ENCODE data around the gene KLK15. TPM values are rescaled to one million over a fixed set of nuclear protein-coding genes. Genes with fewer than 3 reads are reported as not detected.

Gene KLK15
- total and polyA plus RNA-seq, 2 donors (not counting 3 experiments of a cell fraction or from before 2014, with no cell fraction given): not detected

DNA sequence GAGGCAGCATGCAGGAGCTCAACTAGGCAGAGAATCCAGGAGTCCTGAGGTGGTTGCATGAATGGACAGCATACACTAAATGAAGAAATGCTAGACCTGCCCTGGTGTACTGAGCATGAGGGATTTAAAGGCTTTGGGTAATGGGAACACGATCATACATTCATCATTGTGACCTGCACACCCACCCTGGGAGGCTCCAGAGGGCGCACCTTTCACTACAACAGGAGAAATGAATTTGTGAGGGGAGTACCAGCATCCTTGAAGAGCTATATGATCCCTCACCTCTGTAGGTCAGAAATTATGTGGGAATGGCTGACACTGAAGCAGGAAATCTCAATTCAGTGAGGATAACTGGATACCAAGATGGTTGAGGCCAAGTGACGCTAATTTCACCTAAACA, 48.8 kb upstream of the KLK15 start:
- dilution Hi-C loops (cut with MboI; ENCODE audit: extremely low pct_ligation_motif_present, low sequenced_read_pairs): no loop called here
- Histone ChIP-seq H3K79me2 (ENCODE audit: control insufficient read depth, insufficient read depth, low read length) (no peaks in the 10 kb centered on the region), H3K4me2 (ENCODE audit: insufficient read depth, low read length) (no peak overlapping the region), H2AFZ (ENCODE audit: low read depth, low read length) (no peak overlapping the region), H3K4me1 (ENCODE audit: control insufficient read depth, extremely low read depth, insufficient read depth, low read length) (no peaks in the 10 kb centered on the region), H3K27ac (ENCODE audit: insufficient read depth, low read depth, low read length) (no peak overlapping the region), H3K27me3 (ENCODE audit: control insufficient read depth in 2 of 2, insufficient read depth in 2 of 2, low read length in 2 of 2) (peaks cover 0 to 3% of the 10 kb centered on the region in 2 experiments), H3K9me1 (replicated peaks; ENCODE audit: control insufficient read depth, extremely low read depth, insufficient read depth, low read length) (no peaks in the 10 kb centered on the region), H3K4me3 (replicated peaks in 1 of 3; ENCODE audit: insufficient read depth in 1 of 3, low read depth in 1 of 3, low read length in 3 of 3) (no peak overlapping the region), H4K20me1 (replicated peaks; ENCODE audit: control insufficient read depth, extremely low read depth, insufficient read depth, low read length) (no peaks in the 10 kb centered on the region), H3K9ac (replicated peaks; ENCODE audit: extremely low read depth, insufficient read depth, low read length) (no peak overlapping the region), H3K9me3 (replicated peaks; ENCODE audit: control insufficient read depth, insufficient read depth, low read length) (no peaks in the 10 kb centered on the region), H3K36me3 (ENCODE audit: control insufficient read depth in 2 of 2, extremely low read depth in 1 of 2, insufficient read depth in 2 of 2, low read length in 2 of 2) (no peaks in the 10 kb centered on the region)
- DNase-seq (ENCODE audit: low read depth, low spot score) (no peak), FAIRE-seq (no peak)
- POLR2A ChIA-PET: no interaction called here
- no TSS peak for BruUV-seq (replicated peaks)
- intact Hi-C loops (cut with micrococcal nuclease): no loop called here
- CTCF ChIA-PET: no interaction called here
- TF ChIP-seq, protein P1, sequence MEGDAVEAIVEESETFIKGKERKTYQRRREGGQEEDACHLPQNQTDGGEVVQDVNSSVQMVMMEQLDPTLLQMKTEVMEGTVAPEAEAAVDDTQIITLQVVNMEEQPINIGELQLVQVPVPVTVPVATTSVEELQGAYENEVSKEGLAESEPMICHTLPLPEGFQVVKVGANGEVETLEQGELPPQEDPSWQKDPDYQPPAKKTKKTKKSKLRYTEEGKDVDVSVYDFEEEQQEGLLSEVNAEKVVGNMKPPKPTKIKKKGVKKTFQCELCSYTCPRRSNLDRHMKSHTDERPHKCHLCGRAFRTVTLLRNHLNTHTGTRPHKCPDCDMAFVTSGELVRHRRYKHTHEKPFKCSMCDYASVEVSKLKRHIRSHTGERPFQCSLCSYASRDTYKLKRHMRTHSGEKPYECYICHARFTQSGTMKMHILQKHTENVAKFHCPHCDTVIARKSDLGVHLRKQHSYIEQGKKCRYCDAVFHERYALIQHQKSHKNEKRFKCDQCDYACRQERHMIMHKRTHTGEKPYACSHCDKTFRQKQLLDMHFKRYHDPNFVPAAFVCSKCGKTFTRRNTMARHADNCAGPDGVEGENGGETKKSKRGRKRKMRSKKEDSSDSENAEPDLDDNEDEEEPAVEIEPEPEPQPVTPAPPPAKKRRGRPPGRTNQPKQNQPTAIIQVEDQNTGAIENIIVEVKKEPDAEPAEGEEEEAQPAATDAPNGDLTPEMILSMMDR (IDR thresholded peaks at IDR 0.05; ENCODE audit: extremely low read depth in 1 of 2, insufficient read depth in 1 of 2, low read depth in 1 of 2, low read length in 2 of 2): no peak
- no peak for TF ChIP-seq JUN (IDR thresholded peaks at IDR 0.05; ENCODE audit: borderline replicate concordance, insufficient read depth, insufficient read length, low read depth)
- TF ChIP-seq POLR2AphosphoS5 (IDR thresholded peaks at IDR 0.05; ENCODE audit: insufficient read depth, low read depth, low read length): no peak
- TF ChIP-seq, protein P2, sequence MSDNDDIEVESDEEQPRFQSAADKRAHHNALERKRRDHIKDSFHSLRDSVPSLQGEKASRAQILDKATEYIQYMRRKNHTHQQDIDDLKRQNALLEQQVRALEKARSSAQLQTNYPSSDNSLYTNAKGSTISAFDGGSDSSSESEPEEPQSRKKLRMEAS (IDR thresholded peaks at IDR 0.05; ENCODE audit: insufficient read depth, insufficient read length): no peak
- no peak for TF ChIP-seq POLR2A (IDR thresholded peaks at IDR 0.05; ENCODE audit: low read depth, low read length)
- no peak for TF ChIP-seq FOS (IDR thresholded peaks at IDR 0.05; ENCODE audit: borderline replicate concordance, insufficient read depth, low read length)
- no peak for TF ChIP-seq MYC (IDR thresholded peaks at IDR 0.05; ENCODE audit: low read depth, low read length)
- no peak for TF ChIP-seq GATA2 (IDR thresholded peaks at IDR 0.05; ENCODE audit: insufficient read depth, insufficient read length, low read depth, low read length)
- TF ChIP-seq EZH2 (IDR thresholded peaks at IDR 0.05; ENCODE audit: borderline replicate concordance, low read depth, low read length, severe bottlenecking): no peak

All from endothelial cell of umbilical vein (primary cell).